DOHH2 (cell line): ENCODE data around the gene ABCD1.

Source experiments
- H3F3A ChIP-seq: fragments of 200-600 bp; sonication (generic), shearing (Covaris generic); 2 replicates; pipeline ENCODE4 v1.6.0; 2016; ENCODE audit warnings: antibody characterized with exemption, mild to moderate bottlenecking; ENCODE audit not compliant: control insufficient read depth, insufficient read depth
- H3K27ac ChIP-seq: fragments of 200-600 bp; sonication (generic); 2 replicates; pipeline ENCODE4 v1.5.1; 2014; ENCODE audit warnings: low read depth, mild to moderate bottlenecking, low read length, moderate library complexity
- H3K27me3 ChIP-seq: fragments of 200-600 bp; sonication (generic); 2 replicates; pipeline ENCODE4 v1.6.1; 2014; ENCODE audit warnings: mild to moderate bottlenecking, low read length, mixed read lengths; ENCODE audit not compliant: control insufficient read depth
- H3K36me3 ChIP-seq: fragments of 200-600 bp; sonication (generic); 2 replicates; pipeline ENCODE4 v1.6.1; 2014; ENCODE audit warnings: mild to moderate bottlenecking, low read length, moderate library complexity, mixed read lengths; ENCODE audit not compliant: control insufficient read depth
- H3K4me1 ChIP-seq: fragments of 200-600 bp; sonication (generic); 2 replicates; pipeline ENCODE4 v1.6.1; 2014; ENCODE audit warnings: mild to moderate bottlenecking, low read length, mixed read lengths; ENCODE audit not compliant: control insufficient read depth
- H3K4me2 ChIP-seq: fragments of 200-600 bp; sonication (generic); 2 replicates; pipeline ENCODE4 v1.6.0; 2014; ENCODE audit warnings: mild to moderate bottlenecking, low read length, moderate library complexity
- H3K4me3 ChIP-seq: fragments of 200-600 bp; sonication (generic); 2 replicates; pipeline ENCODE4 v1.5.1; 2014; ENCODE audit warnings: mild to moderate bottlenecking, low read length, mixed read lengths
- H3K79me2 ChIP-seq: fragments of 200-600 bp; sonication (generic); 2 replicates; pipeline ENCODE4 v1.6.1; 2014; ENCODE audit warnings: mild to moderate bottlenecking, low read length, mixed read lengths; ENCODE audit not compliant: control insufficient read depth
- H3K9me2 ChIP-seq: fragments of 200-600 bp; sonication (generic); replicated peaks from 2 replicates; pipeline ENCODE4 v1.6.1; 2014; ENCODE audit warnings: mild to moderate bottlenecking, low read length, mixed read lengths; ENCODE audit not compliant: control insufficient read depth
- H3K9me3 ChIP-seq: fragments of 200-600 bp; sonication (generic); 2 replicates; pipeline ENCODE4 v1.6.1; 2014; ENCODE audit warnings: antibody characterized with exemption, low read length, mixed read lengths; ENCODE audit not compliant: control insufficient read depth, insufficient read depth
- H4K20me1 ChIP-seq: fragments of 200-600 bp; sonication (generic); 2 replicates; pipeline ENCODE4 v1.6.0; 2014; ENCODE audit warnings: low read depth, mild to moderate bottlenecking, antibody characterized with exemption, low read length, moderate library complexity; ENCODE audit not compliant: control insufficient read depth, insufficient read depth
- EZH2phosphoT487 ChIP-seq: fragments of 200-600 bp; sonication (generic); IDR thresholded peaks from 2 replicates; pipeline ENCODE4 v1.6.1; 2017; ENCODE audit warnings: borderline replicate concordance, mild to moderate bottlenecking, antibody characterized with exemption, low read length, moderate library complexity, mixed read lengths
- TF ChIP-seq, protein P1 (sequence below): fragments of 200-600 bp; sonication (generic); IDR thresholded peaks from one replicate; pipeline ENCODE4 v1.5.1; 2014; ENCODE audit warnings: antibody characterized with exemption, mild to moderate bottlenecking, low read depth, low read length; ENCODE audit not compliant: poor library complexity, severe bottlenecking

Gene ABCD1

DNA sequence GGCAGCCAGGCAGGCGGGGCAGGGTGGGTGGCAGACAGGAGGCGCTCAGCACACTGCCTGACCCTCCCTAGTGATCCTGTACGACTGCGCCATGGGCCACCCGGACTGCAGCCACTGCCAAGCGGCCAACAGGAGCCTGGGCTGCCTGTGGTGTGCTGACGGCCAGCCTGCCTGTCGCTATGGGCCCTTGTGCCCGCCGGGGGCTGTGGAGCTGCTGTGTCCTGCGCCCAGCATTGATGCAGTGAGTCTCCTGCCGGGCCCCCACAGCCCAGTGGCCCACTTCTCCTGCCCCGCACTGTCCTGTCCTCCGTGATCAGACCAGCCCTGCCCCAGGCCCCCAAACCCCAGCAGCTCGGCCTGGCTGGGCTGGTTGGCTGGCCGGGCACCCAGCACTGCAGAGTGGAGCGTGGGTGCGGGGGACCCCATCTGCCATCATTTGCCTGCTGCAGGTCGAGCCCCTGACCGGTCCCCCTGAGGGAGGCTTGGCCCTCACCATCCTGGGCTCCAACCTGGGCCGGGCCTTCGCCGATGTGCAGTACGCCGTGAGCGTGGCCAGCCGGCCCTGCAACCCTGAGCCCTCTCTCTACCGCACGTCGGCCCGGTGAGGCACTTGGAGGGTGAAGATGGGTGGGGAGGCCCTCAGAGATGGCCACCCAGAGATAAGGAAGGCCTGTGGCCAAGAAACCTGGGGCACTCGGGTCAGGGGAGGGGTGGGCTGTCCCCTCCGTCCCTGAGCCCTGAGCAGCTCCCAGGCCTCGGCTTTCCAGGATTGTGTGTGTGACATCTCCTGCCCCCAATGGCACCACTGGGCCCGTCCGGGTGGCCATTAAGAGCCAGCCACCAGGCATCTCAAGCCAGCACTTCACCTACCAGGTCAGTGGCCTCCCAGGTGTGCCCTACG lies 47.0 kb downstream of the ABCD1 start:
- Histone ChIP-seq H3K4me2 (no peak overlapping the region), H3K36me3 (no peaks in the 10 kb centered on the region), H3K4me1 (no peaks in the 10 kb centered on the region), H3F3A (no peaks in the 10 kb centered on the region), H3K9me3 (no peaks in the 10 kb centered on the region), H3K27ac (no peak overlapping the region), H3K9me2 (no peaks in the 10 kb centered on the region), H4K20me1 (no peaks in the 10 kb centered on the region), H3K4me3 (no peak overlapping the region), H3K27me3 (no peaks in the 10 kb centered on the region), H3K79me2 (no peaks in the 10 kb centered on the region)
- TF ChIP-seq EZH2phosphoT487, result no peak
- TF ChIP-seq, protein P1, sequence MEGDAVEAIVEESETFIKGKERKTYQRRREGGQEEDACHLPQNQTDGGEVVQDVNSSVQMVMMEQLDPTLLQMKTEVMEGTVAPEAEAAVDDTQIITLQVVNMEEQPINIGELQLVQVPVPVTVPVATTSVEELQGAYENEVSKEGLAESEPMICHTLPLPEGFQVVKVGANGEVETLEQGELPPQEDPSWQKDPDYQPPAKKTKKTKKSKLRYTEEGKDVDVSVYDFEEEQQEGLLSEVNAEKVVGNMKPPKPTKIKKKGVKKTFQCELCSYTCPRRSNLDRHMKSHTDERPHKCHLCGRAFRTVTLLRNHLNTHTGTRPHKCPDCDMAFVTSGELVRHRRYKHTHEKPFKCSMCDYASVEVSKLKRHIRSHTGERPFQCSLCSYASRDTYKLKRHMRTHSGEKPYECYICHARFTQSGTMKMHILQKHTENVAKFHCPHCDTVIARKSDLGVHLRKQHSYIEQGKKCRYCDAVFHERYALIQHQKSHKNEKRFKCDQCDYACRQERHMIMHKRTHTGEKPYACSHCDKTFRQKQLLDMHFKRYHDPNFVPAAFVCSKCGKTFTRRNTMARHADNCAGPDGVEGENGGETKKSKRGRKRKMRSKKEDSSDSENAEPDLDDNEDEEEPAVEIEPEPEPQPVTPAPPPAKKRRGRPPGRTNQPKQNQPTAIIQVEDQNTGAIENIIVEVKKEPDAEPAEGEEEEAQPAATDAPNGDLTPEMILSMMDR, result no peak

GRCh38 chrX:153772316-153773217 lies 47.9 kb downstream of the ABCD1 start:
- H4K20me1 ChIP-seq, result no peaks in the 10 kb centered on the region
- TF ChIP-seq, protein P1, result no peak
- no peak for TF ChIP-seq EZH2phosphoT487
- H3K27me3 ChIP-seq, result no peaks in the 10 kb centered on the region
- no peak overlapping the region for H3K27ac ChIP-seq
- H3K9me3 ChIP-seq, result no peaks in the 10 kb centered on the region
- H3K4me2 ChIP-seq, result no peak overlapping the region
- H3K36me3 ChIP-seq, result no peaks in the 10 kb centered on the region
- H3F3A ChIP-seq, result no peaks in the 10 kb centered on the region
- no peaks in the 10 kb centered on the region for H3K79me2 ChIP-seq
- no peaks in the 10 kb centered on the region for H3K9me2 ChIP-seq
- no peak overlapping the region for H3K4me3 ChIP-seq
- no peaks in the 10 kb centered on the region for H3K4me1 ChIP-seq

GRCh38 chrX:153773218-153773611 lies 48.6 kb downstream of the ABCD1 start:
- TF ChIP-seq EZH2phosphoT487, result no peak
- TF ChIP-seq, protein P1, result no peak
- no peaks in the 10 kb centered on the region for H3K79me2 ChIP-seq
- no peaks in the 10 kb centered on the region for H3F3A ChIP-seq
- H3K9me2 ChIP-seq, result no peaks in the 10 kb centered on the region
- H3K9me3 ChIP-seq, result no peaks in the 10 kb centered on the region
- no peaks in the 10 kb centered on the region for H3K27me3 ChIP-seq
- no peak overlapping the region for H3K27ac ChIP-seq
- no peaks in the 10 kb centered on the region for H3K36me3 ChIP-seq
- no peaks in the 10 kb centered on the region for H4K20me1 ChIP-seq
- H3K4me3 ChIP-seq, result no peak overlapping the region
- H3K4me2 ChIP-seq, result no peak overlapping the region
- no peaks in the 10 kb centered on the region for H3K4me1 ChIP-seq
